Measurements from ENCODE around the gene ISL2. TPM values are rescaled to one million over a fixed set of nuclear protein-coding genes. Genes with fewer than 3 reads are reported as not detected.

ISL2 gene
- total and polyA plus RNA-seq, 9 of the 15 experiments (the other 6 are each of a cell fraction or from before 2014, with no cell fraction given): 0.15 to 23.7 (median 4.0) TPM

DNA sequence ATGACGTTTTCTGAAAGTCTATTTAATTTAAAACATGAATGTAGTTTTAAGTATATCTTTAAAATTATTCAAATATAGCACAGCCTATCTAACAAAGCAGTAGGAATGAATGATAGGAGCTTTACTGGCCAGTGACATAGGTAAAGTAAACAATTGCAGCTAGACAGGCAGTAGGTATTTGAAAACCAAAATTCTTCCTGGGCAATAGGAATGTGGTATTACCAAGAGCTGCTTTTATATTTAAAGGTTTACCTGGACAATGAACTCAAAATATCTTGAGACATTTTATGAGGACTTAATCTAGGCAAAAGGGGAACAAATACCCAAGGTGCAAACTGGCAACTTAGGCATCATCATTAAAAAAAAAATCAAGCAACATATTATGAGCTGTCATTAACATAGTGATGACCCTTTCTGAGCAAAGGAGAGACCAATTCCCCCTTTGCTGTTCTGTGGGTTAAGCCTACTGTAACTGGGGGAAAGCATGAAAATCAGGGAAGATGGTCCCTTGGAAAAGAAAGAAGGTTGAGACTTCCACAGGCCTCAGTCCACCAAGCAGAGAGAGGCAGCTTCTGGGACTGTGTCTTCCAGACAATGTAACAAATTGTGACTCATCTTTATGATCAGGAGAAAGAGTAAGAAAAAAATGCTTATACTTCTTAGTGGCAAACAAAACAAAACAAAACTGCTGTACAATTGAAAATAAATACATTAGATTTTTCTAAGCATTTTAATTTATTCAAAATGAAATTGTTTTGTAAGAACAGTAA lies 12.9 kb downstream of the ISL2 start:
- H3K9me1 ChIP-seq (ENCODE audit: control insufficient read depth, insufficient read depth, low read length): no peaks in the 10 kb centered on the region
- 10% methylated on average over 1 of the region's 1 CpG for WGBS (ENCODE audit: insufficient coverage, low coverage, missing lambda C conversion rate)
- BruUV-seq (replicated peaks): no TSS peak
- peaks cover 0 to 13% of the 10 kb centered on the region in 2 experiments; a peak in 2 of 5 replicates for H3K4me1 ChIP-seq (replicated peaks in 1 of 2; ENCODE audit: control insufficient read depth in 2 of 2, insufficient read depth in 2 of 2, low read length in 2 of 2)
- no peaks in the 10 kb centered on the region for H3K9me3 ChIP-seq (replicated peaks; ENCODE audit: control insufficient read depth, insufficient read depth, low read depth, low read length)
- no peak overlapping the region for H3K27ac ChIP-seq (ENCODE audit: extremely low read depth, low read depth, low read length)
- no peaks in the 10 kb centered on the region for H3K27me3 ChIP-seq (ENCODE audit: control insufficient read depth in 2 of 2, insufficient read depth in 2 of 2, low read length in 2 of 2)
- POLR2A ChIA-PET: interaction anchor here (0.7 to 2.6 kb wide), 4 partner anchors 13 to 329 kb away, joined by 3 to 6 read pairs (median 4); partner anchors contain the start of gene ISL2
- intact Hi-C loops (cut with micrococcal nuclease): no loop called here
- no peak overlapping the region for H3K4me3 ChIP-seq
- CTCF ChIA-PET (ENCODE audit: low intra/inter-chr PET ratio): no interaction called here
- in situ Hi-C loops (cut with MboI): no loop called here
- H3K4me2 ChIP-seq (ENCODE audit: insufficient read depth, low read length): no peak overlapping the region
- no peak for DNase-seq (ENCODE audit: extremely low read depth in 1 of 4, low spot score in 3 of 4)
- FAIRE-seq: peak; percentile 54
- H3K79me2 ChIP-seq (ENCODE audit: control insufficient read depth, insufficient read depth, low read length): no peaks in the 10 kb centered on the region
- 0 out of 3 replicates have a peak, but pooled peaks have one; percentile 24 for ATAC-seq
- H2AFZ ChIP-seq (ENCODE audit: low read depth, low read length): no peak overlapping the region
- peaks cover 7% of the 10 kb centered on the region; the same call in 2 of the 3 replicates for H3K36me3 ChIP-seq (ENCODE audit: control insufficient read depth, insufficient read depth, low read length)
- H3K9ac ChIP-seq (ENCODE audit: insufficient read depth in 1 of 2, low read depth in 2 of 2, low read length in 2 of 2): no peak overlapping the region
- H4K20me1 ChIP-seq (replicated peaks; ENCODE audit: control insufficient read depth, insufficient read depth, low read length): no peaks in the 10 kb centered on the region
- no peak for TF ChIP-seq MTA3 (IDR thresholded peaks at IDR 0.05; ENCODE audit: borderline replicate concordance)
- no peak for TF ChIP-seq MTA2 (IDR thresholded peaks at IDR 0.05; ENCODE audit: low read depth)
- no peak for TF ChIP-seq ZC3H8 (IDR thresholded peaks at IDR 0.05)
- TF ChIP-seq ZNF12 (CRISPR knock-in tag; IDR thresholded peaks at IDR 0.05): no peak
- TF ChIP-seq NR2F6 (CRISPR knock-in tag; IDR thresholded peaks at IDR 0.05): no peak
- TF ChIP-seq, protein P1, sequence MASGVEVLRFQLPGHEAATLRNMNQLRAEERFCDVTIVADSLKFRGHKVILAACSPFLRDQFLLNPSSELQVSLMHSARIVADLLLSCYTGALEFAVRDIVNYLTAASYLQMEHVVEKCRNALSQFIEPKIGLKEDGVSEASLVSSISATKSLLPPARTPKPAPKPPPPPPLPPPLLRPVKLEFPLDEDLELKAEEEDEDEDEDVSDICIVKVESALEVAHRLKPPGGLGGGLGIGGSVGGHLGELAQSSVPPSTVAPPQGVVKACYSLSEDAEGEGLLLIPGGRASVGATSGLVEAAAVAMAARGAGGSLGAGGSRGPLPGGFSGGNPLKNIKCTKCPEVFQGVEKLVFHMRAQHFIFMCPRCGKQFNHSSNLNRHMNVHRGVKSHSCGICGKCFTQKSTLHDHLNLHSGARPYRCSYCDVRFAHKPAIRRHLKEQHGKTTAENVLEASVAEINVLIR (CRISPR knock-in tag; IDR thresholded peaks at IDR 0.05): no peak
- no peak for TF ChIP-seq POLR2G (IDR thresholded peaks at IDR 0.05; ENCODE audit: low read depth, low read length)
- no peak for TF ChIP-seq ZNF232 (CRISPR knock-in tag; IDR thresholded peaks at IDR 0.05)
- TF ChIP-seq PHTF2 (CRISPR knock-in tag; IDR thresholded peaks at IDR 0.05): no peak
- no peak for TF ChIP-seq GTF2A2 (tag; IDR thresholded peaks at IDR 0.05)
- TF ChIP-seq, protein P2, sequence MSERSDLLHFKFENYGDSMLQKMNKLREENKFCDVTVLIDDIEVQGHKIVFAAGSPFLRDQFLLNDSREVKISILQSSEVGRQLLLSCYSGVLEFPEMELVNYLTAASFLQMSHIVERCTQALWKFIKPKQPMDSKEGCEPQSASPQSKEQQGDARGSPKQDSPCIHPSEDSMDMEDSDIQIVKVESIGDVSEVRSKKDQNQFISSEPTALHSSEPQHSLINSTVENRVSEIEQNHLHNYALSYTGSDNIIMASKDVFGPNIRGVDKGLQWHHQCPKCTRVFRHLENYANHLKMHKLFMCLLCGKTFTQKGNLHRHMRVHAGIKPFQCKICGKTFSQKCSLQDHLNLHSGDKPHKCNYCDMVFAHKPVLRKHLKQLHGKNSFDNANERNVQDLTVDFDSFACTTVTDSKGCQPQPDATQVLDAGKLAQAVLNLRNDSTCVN (CRISPR knock-in tag; IDR thresholded peaks at IDR 0.05): no peak
- TF ChIP-seq DDX20 (tag; IDR thresholded peaks at IDR 0.05; ENCODE audit: low read depth): no peak
- TF ChIP-seq CEBPG (CRISPR knock-in tag; IDR thresholded peaks at IDR 0.05): no peak
- TF ChIP-seq CEBPG (tag; conservative IDR thresholded peaks at IDR 0.05 in 1 of 2, IDR thresholded peaks at IDR 0.05 in 1 of 2): no peak
- TF ChIP-seq, protein P3, sequence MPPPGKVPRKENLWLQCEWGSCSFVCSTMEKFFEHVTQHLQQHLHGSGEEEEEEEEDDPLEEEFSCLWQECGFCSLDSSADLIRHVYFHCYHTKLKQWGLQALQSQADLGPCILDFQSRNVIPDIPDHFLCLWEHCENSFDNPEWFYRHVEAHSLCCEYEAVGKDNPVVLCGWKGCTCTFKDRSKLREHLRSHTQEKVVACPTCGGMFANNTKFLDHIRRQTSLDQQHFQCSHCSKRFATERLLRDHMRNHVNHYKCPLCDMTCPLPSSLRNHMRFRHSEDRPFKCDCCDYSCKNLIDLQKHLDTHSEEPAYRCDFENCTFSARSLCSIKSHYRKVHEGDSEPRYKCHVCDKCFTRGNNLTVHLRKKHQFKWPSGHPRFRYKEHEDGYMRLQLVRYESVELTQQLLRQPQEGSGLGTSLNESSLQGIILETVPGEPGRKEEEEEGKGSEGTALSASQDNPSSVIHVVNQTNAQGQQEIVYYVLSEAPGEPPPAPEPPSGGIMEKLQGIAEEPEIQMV (tag; conservative IDR thresholded peaks at IDR 0.05; ENCODE audit: low read depth): no peak
